Measurements from ENCODE around the gene FMO2.
A peak's percentile ranks its signal among the peaks of the same experiment; 100 is the strongest.

FMO2 gene

DNA sequence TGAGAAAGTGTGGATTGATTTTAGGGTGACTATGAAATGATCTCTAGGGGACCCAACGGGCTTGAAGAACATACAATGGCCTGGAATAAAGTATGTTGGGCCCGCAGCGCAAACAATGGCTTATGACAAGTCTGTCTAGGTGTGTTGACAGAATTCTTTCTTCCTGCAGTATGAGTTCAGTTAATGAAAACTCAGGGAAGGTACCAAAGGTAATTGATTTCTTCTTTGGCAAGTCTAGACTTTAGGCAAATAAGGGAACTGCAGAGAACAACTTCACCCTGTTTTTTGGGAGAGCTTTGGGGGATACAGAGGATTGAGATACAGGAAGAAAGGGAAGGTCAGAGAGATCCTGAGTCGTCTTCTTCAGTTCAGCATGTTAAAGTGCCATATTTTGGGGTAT, 7.8 kb upstream of the FMO2 start:
- FAIRE-seq, result no peak

DNA sequence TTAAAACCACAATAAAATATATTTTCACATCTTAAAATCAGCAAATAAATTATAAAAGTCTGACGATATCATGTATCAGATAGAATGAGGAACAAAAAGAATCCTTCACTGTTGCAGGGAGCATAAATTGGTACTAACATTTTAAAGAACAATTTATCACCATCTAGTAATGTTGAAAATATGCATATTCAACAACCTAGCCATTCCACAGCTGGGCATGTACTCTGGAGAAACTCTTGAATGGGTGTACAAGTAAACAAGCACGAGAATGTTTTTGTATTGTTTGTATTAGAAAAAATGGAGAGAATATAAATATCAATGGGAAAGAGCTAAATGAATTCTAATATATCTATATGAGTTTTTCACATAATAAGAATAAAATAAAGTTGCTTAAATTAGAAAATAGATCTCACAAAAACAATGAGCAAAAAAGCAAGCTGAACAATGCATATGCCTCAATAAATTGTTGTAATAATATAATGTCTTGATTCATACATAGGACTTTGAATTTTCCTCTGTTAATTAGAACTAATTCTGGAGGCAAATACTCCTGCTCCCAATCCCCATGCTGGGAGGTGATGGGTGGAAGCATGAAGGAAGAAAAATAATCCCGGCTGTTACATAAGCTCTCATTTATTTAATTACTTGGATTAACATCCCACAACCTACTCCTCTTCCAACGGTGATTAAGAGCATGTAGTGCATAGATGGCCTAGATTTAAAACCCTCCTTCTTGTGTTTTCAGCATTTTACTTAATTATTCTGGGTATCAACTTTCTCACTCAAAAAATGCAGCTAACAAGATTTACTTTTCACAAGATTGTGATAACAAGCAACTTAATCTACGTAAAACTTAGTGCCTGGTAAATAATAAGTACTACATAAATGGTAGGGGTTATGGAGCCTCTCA, 5.5 kb upstream of the FMO2 start:
- no peak for FAIRE-seq

GRCh38 chr1:171180670-171181069, 4.4 kb upstream of the FMO2 start:
- no peak for FAIRE-seq

GRCh38 chr1:171188388-171189266, 3.5 kb downstream of the FMO2 start:
- FAIRE-seq, result peak; percentile 63

DNA sequence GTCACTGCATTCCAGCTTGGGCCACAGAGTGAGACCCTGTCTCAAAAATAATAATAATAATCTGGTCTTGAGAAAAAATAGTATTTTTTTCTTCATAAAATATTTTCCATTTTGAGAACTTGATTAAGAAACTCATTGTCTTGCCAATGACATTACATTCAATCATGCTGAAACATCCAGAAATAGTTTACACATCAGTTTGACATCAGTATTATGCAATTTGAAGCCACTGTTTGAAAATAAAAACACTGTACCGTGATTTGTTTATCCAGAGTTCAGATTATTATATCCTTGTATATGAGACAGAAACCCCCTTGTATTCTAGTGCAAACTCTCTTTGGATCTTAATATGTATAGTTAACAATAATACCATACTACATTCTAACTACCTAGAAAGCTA, 6.9 kb downstream of the FMO2 start:
- no peak for FAIRE-seq

- no peak for FAIRE-seq
Measured at GRCh38 chr1:171195767-171196166, 10.7 kb downstream of the FMO2 start.

DNA sequence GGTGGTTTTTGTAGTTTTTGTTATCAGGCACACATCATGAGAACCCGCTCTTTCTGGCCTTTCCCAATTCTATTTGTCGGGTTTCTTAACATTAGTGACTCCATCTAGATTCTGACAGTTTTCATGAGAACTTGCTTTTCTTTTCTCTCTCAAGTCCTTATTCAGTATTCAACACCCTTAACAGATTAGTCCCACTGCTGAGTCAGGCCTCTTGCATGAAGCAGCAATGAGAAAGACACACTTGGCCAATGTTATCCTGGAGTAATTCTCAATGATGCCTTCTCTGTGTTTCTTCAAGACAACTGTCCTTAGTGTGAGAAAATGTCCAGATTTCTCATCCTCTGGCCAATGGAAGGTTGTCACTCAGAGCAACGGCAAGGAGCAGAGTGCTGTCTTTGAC, 11.3 kb downstream of the FMO2 start:
- no peak for FAIRE-seq

DNA sequence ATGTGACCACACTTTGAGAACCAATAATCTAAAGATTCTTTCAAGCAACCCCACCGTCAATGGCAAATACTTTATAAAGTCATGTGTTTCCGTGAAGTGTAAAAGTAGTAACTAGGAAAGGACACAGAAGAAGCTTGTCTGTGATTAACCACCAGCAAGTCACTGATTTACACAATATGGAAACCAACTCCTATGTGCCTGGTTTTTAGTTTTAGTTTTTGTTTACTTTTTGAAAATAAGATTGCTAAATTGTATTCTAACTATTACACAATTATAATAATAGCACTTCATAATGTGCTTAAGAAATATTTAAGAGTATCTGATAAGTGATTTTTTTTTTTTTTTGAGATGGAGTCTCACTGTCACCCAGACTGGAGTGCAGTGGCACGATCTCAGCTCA, 13.0 kb downstream of the FMO2 start:
- no peak for FAIRE-seq

- no peak for FAIRE-seq
Measured at GRCh38 chr1:171204296-171204695, 19.2 kb downstream of the FMO2 start.

- FAIRE-seq, result no peak
Measured at GRCh38 chr1:171206204-171206977, 21.3 kb downstream of the FMO2 start.

DNA sequence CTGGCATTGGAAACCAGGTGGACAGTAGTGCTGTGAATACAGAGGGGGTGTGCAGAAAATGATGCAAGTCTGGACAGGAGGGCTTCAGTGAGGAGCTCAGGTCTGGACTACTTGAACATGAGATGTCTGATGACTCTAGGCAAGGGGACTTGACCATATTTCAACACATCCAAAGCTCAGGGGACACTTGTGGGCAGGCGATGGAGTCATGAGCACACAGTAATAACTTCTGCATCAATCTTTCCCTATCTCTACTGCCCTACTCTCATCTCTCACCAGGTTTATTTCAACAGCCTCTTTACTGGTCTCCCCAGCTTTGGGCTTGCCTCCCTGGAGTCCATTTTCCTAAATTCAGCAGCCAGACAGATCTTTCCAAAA, 21.9 kb downstream of the FMO2 start:
- FAIRE-seq, result no peak

- no peak for FAIRE-seq
Measured at GRCh38 chr1:171207377-171207776, 22.3 kb downstream of the FMO2 start.

DNA sequence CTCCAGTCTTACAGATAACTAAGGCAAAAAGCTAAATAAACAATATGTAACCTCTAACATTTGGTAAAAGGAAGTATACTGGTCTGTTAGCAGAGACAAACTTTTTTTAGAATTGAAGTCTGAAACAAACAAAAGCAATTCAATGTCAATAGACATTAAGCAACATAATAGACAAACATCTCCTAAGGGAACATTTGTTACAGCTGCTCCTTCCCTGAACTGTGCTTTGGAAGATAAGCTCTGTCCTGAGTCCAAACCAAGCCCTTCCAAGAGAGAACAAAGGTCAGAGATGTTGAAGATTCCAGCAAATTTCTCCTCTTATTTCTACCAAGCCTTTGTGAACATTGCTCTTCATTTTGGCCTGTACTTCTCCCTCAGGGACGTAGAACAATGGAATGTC, 25.3 kb downstream of the FMO2 start:
- no peak for FAIRE-seq

- no peak for FAIRE-seq
Measured at GRCh38 chr1:171212607-171213351, 27.7 kb downstream of the FMO2 start.

- FAIRE-seq, result no peak
Measured at GRCh38 chr1:171213559-171214454, 28.7 kb downstream of the FMO2 start.

DNA sequence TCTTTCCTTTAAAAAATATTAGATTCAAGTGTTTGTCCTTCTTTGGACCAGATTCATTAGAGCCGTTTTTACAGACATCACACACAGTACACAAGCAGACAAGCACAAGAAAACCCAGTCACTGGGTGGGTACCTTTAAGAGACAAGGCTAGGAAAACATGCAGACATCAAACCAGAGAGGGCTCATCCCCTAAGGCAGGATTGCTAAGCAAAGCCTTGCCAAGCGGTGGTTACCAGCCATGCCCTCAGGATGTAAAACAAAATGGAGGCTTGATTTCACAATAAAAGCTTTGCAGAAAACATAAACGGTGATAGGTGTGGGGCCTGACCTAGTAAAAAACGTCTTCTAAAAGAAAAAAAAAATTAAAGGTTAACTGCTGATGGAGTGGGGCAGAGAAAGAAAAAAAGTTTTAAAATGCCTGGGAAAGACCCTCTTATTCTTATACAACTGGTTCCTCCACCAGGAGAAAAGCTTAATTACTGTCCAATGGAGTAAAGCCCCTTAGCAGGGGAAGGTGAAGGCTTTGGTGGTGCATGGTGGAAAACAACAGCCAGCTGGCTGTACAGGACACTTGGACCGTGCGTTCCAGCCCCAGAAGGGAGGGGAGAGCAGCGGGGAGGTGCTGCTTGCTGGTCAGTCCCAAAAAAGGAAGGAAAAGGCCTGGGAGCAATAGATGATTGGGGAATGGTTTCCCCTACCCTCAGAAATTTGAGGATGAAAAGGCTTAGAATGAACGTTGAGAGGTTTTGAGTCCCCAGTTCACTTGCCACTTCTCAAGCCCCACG, 32.8 kb downstream of the FMO2 start:
- FAIRE-seq, result no peak

DNA sequence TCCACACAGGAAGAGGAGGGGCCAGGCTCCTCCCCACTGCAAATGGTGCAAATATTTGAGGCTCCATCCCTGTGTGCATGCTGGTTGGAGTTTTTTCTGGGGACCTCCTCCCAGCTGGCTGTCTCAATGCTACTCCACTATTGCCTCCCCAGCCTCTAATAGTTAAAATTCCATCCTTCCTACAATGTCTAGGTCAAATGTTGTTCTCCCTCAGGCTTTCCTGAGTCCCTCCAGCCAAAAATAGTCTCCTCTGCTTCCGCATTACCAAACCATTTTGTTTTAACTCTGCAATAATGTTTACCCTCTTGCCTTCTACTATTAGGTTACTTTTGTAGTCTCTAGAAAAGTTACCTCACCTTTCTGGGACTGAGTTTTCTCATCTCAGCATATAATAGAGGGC, 33.6 kb downstream of the FMO2 start:
- no peak for FAIRE-seq

DNA sequence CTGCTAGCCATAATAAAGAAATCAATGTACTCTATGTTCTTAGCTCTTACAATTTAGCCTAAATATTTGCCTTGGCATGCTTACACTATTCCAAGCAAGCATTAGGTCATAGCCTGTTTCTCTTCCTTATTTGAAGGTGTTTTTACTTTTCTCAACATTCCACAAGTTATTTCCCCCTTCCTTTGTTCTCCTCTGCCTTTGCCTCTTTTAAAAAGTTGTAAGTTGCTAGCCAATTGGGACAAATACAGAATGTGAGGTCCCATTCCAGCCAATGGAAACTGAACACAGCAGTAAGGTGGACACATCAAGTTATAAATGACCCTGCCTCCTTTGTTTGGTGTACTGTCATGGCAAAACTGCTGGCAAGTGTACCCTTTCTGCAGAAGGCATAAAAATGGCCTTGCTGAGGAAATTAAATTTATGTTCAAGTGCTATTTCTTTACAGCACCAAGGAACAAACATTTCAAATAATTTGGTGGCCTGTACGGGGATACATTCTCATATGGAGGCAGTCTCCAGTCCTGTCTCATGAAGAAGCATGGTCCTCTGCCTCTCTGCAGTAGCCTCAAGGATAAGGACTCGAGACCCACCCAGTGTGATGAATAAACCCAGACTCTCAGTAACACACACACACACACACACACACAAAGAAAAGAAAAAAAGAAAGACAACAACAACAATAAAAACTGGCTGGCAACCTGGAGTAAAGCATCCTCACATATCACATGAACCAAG, 34.4 kb downstream of the FMO2 start:
- FAIRE-seq, result peak; percentile 68

DNA sequence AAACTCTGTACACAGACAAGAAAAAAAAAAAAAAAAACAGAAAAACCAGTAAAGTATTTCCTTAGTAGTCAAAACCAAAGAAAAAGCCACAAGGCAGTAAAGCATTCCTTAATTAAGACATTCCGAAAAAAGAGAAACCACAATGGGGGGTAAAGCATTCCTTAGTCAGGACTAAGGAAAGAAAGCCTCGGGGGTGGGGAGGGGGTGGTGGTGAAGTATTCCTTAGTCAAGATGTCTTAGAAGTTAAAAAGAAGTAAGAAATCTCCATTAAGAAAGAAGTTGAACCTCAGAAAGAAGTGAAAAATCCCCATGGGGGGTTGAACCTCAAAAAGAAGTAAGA, 35.0 kb downstream of the FMO2 start:
- FAIRE-seq, result no peak

- peak; percentile 68 for FAIRE-seq
Measured at GRCh38 chr1:171220581-171221054, 35.5 kb downstream of the FMO2 start.

Data from endometrium (tissue), 2 donors.